Activated CD4-positive, alpha-beta T cell treated with anti-CD3 and anti-CD28 coated beads, Interleukin-2, Interleukin-6, amounts not matched to agents 100 ng/mL and 50 ng/mL, durations not matched to agents 16 hours and 8 hours (primary cell): ENCODE results near the gene FGF21.

Experiments used
- DNase-seq: peaks from one replicate; pipeline ENCODE4 v3.0.0-alpha.2; 2020

FGF21 gene

GRCh38 chr19:48728911-48729664, 26.2 kb upstream of the FGF21 start:
- DNase-seq: no peak

GRCh38 chr19:48731452-48731851, 23.9 kb upstream of the FGF21 start:
- no peak for DNase-seq

- DNase-seq: no peak
Observed at GRCh38 chr19:48734625-48735024, 20.7 kb upstream of the FGF21 start.

GRCh38 chr19:48735031-48735615, 20.2 kb upstream of the FGF21 start:
- no peak for DNase-seq

GRCh38 chr19:48737360-48737998, 17.8 kb upstream of the FGF21 start:
- no peak for DNase-seq

- peak; percentile 97 for DNase-seq
Observed at GRCh38 chr19:48738557-48739403, 16.5 kb upstream of the FGF21 start.

DNA sequence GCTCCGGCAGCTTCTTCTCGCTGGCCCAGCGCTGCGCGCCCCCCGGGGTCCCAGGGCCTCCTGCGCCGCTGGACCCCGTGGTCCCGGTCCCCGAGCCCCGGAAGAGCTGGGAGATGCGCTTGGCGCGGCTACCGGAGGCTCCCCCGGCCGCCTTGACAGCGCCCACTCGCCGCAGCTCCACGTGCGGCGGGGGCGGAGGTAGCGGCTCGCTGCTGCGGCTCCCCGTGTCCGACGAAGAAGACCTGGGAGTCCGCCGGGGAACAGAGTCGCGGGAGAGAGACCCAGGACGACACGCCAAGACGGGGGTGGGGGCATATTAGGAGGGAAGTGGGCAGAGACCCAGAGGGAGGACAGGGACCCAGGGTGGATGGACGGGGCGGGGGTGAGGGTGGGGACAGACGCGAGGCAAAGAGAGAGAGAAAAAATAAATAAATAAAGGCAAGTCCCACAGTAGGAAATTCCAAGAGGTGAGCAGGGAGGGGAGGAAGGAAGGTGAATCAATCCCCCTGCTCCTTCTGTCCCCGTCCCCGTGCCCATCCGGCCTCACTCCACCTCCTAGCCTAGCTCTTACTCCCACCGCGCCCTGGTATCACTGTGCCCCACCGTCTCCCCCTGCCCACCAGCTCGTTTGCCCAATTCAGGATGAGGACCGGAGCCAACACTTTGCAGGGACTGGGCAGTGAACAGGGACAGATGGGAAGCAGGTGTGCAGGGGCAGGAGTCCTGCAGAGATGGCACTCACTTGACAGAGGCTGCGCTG, 15.7 kb upstream of the FGF21 start:
- DNase-seq: no peak

GRCh38 chr19:48740164-48740972, 15.0 kb upstream of the FGF21 start, which contains the start of gene RASIP1:
Gene RASIP1, minus strand, starts transcription at chr19:48740610. Its CDS starts 328 bp downstream, at chr19:48740282.
- no peak for DNase-seq

GRCh38 chr19:48741129-48741999, 14.0 kb upstream of the FGF21 start:
- DNase-seq: peak; percentile 58

- DNase-seq: no peak
Observed at GRCh38 chr19:48742096-48742495, 13.2 kb upstream of the FGF21 start.

GRCh38 chr19:48745208-48745995, 9.9 kb upstream of the FGF21 start:
- DNase-seq: peak; percentile 83

DNA sequence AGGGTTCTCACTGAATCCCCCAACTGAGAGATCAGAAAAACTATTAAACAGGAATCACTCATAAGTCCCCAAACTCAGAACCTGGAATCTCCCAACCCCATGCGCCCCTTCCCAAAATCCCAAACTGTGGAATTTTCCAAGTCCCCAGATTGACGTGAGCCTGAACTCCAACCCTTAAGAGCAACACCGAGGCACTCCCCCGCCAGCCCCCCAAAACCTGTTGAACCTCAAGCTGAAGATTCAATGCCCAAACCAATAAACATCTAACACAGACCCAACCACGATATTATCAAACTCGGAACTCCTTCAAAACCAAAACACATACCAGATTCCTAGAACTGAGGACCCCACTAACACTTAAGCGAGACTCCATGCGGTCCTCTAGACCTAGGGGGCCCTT, 9.2 kb upstream of the FGF21 start:
- DNase-seq: no peak

GRCh38 chr19:48746738-48747575, 8.4 kb upstream of the FGF21 start, which contains the start of gene IZUMO1:
Gene IZUMO1, minus strand, starts transcription at chr19:48746909. Its CDS starts 1,050 bp downstream, at chr19:48745859.
- DNase-seq: peak; percentile 82

DNA sequence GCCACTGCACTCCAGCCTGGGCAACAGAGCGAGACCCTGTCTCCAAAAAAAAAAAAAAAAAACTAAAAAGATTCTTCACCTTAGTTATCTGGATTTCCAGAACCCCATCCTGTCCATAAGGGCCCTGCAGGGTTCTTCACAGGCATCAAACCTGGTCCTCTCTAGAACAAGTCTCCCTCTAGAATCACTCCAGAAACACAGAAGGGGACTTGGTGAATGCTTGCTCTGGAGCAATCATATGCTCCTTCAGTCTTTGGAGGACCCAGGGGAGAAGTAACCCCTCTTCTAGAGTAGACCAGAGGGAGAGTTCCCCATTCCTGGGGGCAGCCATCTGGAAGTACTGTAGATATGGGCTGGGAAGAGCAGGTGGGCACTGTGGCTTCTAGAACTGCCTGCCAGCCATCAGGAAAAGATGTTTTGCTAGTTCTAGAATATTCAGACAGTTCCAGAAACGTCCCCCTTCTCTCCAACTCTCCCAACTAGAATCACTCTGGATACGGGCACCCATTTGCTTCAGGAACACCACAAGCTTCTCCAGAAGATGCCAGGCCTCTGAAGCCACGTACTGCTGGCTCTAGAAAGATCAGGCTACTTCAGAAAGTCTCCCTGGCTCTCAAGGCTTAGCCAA, 5.6 kb upstream of the FGF21 start:
- no peak for DNase-seq

GRCh38 chr19:48750351-48750750, 5.0 kb upstream of the FGF21 start:
- DNase-seq: no peak

- DNase-seq: no peak
Observed at GRCh38 chr19:48750771-48751504, 4.4 kb upstream of the FGF21 start.

DNA sequence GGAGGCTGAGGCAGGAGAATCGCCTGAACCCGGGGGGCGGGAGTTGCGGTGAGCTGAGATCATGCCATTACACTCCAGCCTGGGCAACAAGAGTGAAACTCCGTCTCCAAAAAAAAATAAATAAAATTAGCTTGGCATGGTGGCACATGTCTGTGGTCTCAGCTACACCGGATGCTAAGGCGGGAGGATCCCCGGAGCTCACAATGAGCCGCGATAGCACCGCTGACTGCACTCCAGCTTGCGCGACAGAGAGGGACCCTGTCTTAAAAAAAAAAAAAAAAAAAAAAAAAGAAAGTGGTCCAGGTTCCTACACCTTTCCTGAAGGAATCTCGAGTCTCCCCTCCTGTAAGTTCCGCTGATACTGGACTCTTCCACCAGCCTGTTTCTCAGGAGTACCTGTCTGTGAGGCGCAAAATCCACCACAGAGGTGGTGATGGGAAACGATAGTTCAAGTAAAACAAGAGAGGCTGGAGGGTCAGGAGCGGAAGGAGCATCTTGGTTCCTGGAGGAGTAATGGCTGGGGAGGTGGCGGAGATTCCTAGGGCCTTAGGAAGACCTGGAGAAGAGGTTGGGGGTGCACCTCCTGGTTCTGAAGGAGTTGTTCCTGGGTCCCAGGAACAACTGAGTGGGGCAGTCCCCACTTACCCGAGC, 3.4 kb upstream of the FGF21 start:
- no peak for DNase-seq
